Measurements from ENCODE around the gene TBCE.
A peak's percentile ranks its signal among the peaks of the same experiment; 100 is the strongest.

Gene TBCE

GRCh38 chr1:235367000-235367908 lies at the start of gene TBCE:
TSS of gene TBCE (plus strand) at chr1:235367427. CDS start at chr1:235380050, 12,623 bp downstream.
- peak; percentile 89 for DNase-seq (ENCODE audit: low read depth)

- DNase-seq (ENCODE audit: low read depth) = no peak
These were observed 48.0 kb upstream of the TBCE start for GRCh38 chr1:235319255-235319654.

- DNase-seq (ENCODE audit: low read depth) = no peak
These were observed 46.6 kb upstream of the TBCE start for GRCh38 chr1:235320521-235321179.

DNA sequence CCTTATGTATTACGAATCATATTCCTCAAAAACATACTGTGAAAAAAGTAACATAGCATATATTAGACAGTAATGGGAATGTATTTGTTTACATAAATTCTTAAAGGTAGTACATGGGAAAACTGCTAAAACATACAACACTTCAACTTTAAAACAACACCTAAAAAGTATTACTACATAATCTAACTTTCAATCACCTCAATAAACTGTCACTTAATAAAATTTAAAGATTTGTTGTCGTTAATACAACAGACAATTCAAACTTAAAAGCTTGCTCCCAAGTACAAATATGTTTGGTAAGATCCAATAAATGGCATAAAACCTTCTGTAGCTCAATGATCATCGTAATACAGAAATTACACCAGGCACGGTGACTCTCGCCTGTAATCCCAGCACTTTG lies 42.9 kb upstream of the TBCE start:
- no peak for DNase-seq (ENCODE audit: low read depth)

DNA sequence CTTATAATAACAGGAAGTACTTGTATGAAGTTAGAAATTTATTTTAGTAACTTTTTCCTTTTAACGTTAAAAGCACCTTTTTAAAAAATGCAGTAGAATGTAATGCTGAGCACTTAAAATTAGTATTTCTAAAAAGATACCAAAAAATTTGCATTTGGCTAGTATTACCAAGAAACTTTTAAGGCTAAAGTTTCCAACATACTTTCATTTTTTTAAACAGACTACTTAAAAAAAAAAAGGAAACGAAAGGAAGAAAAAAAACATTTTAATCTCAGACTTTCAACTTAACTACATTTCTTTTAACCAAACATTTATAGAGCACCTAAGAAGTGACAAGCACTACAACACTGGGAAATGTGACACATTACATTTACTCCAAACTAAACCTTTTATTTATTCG lies 42.1 kb upstream of the TBCE start:
- no peak for DNase-seq (ENCODE audit: low read depth)

- no peak for DNase-seq (ENCODE audit: low read depth)
These were observed 41.4 kb upstream of the TBCE start for GRCh38 chr1:235325854-235326253.

- no peak for DNase-seq (ENCODE audit: low read depth)
These were observed 40.3 kb upstream of the TBCE start for GRCh38 chr1:235326719-235327558.

- no peak for DNase-seq (ENCODE audit: low read depth)
These were observed 39.5 kb upstream of the TBCE start, which contains the start of gene ARID4B for GRCh38 chr1:235327559-235328270. TSS of gene ARID4B (minus strand) at chr1:235328179. CDS start at chr1:235326919, 1,260 bp downstream.

DNA sequence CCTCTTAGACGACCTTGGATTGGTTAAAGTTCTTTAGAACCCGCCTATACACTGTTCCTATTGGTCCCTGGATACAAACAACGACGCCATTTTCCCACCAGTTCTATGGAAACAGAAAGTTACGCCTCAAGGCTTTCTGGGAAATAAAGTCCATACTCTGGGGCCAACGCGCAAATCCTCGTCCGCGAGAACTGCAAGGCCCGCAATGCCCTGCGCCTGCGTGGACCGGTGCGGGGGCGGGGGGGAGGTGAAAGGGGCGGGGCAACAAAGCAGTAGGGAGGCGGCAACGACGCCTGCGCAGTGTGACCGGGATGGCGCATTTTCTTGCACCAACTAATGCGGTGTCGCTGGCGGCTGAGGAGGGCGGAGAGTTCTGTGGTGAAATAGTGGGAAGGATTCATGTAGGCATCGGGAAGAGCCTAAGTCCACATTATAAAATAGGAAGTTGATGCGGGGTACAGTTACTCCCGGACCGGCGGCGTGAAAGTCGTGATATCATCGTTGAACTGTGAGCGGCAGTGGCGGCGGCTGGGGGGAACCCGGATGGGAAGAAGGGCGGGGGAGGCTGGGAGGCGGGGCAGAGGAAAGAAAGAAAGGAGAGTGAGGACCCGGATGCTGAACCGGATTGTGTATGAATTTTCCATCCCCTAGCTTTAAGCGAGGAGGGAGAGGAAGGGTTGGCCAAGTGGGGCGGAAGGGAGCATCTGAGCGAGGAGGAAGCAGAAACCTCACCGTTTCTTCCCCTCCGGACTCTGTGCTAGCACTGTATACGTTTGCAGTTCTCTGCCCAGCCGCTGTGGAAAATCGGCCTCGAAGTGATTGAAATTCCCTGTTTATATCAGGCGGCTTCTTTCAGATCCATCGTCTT lies 38.7 kb upstream of the TBCE start, which contains the start of gene GGPS1:
TSS of gene GGPS1 (plus strand) at position 300 of the 868 bp plus-strand sequence. CDS start 6,695 bp downstream, outside the sequence.
- peak; percentile 100 for DNase-seq (ENCODE audit: low read depth)

DNA sequence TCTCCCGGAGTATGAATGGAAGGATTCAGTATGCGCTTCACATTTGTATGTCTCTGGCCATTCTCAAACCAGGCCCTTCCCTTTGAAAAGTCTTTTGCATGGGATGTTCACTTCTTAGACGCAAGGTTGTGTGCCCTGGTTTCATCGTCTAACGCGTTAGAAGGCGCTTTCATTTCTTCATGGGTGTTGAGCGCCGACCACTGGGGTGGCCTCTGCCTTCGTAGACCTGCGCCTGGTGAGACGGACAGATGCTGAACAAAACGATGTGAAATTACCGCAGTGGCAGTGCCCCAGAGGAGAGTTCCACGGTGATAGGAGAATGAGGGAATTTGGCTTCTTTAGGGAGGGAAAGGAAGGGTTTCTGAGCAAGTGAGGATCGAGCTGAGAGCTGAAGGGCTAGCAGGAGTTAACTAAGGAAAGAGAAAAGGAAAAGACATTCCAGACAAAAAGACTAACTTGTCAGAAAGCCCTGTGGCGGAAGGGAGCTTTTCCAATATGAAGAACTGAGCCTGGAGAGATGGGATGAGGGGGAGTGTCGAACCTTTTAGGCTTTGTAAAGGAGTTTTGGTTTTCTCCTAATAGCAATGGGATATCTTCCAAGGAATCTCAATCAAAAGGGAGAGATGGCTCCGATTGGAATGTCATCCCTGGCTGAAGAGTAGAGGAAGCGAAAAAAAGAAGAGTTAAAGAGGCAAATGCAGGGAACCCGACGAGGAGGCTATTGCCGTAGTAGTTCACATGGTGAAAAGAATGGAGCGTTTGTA lies 37.9 kb upstream of the TBCE start:
- DNase-seq (ENCODE audit: low read depth) = no peak

GRCh38 chr1:235330918-235331285 lies 36.3 kb upstream of the TBCE start:
- no peak for DNase-seq (ENCODE audit: low read depth)

DNA sequence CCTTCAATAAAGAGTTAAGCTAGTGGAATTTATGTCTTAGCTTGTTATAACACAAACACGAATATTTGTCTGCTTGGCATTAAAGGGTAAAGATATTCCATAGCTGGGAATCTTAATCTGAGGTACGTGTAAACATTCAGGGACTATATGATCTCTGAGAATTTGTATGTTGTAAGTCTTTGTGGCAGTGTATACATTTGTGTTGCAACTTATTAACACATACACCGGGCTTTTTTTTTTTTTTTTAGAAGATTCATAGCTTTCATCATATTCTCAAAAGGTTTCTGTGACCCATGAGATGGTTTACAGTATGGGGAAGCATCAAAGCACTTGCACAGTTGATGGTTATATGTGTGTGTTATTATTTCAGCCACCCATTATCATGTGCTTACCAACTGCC lies 35.8 kb upstream of the TBCE start:
- no peak for DNase-seq (ENCODE audit: low read depth)

DNA sequence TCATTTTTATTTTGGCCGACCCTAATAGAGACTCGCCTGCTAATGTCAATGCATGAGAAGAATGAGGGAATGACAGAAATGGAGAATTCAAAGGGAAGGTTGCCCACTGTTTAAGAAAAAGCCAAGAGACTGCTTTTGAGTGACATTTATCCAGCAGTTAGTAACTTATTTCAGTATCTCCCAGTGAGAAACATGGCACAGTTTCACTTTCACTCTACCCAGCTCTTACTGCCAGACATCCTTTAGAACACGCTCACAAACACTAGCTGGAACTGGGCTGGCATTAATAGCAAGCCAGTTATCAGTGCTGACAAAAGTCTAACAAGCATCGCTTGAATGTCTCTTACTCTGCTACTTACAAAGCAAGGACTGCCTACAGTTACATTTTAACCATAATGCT lies 30.3 kb upstream of the TBCE start:
- no peak for DNase-seq (ENCODE audit: low read depth)

- DNase-seq (ENCODE audit: low read depth) = no peak
These were observed 27.5 kb upstream of the TBCE start for GRCh38 chr1:235339746-235340145.

GRCh38 chr1:235341334-235341733 lies 25.9 kb upstream of the TBCE start:
- DNase-seq (ENCODE audit: low read depth) = no peak

DNA sequence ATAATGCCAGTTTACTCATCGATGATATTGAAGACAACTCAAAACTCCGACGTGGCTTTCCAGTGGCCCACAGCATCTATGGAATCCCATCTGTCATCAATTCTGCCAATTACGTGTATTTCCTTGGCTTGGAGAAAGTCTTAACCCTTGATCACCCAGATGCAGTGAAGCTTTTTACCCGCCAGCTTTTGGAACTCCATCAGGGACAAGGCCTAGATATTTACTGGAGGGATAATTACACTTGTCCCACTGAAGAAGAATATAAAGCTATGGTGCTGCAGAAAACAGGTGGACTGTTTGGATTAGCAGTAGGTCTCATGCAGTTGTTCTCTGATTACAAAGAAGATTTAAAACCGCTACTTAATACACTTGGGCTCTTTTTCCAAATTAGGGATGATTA lies 25.2 kb upstream of the TBCE start:
- DNase-seq (ENCODE audit: low read depth) = no peak

DNA sequence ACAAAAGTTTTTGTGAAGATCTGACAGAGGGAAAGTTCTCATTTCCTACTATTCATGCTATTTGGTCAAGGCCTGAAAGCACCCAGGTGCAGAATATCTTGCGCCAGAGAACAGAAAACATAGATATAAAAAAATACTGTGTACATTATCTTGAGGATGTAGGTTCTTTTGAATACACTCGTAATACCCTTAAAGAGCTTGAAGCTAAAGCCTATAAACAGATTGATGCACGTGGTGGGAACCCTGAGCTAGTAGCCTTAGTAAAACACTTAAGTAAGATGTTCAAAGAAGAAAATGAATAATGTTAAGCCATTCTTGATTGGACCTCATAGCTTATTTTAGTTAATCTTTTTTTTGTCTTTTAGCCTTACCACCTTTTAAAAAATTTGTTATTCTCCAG lies 24.8 kb upstream of the TBCE start:
- DNase-seq (ENCODE audit: low read depth) = no peak

DNA sequence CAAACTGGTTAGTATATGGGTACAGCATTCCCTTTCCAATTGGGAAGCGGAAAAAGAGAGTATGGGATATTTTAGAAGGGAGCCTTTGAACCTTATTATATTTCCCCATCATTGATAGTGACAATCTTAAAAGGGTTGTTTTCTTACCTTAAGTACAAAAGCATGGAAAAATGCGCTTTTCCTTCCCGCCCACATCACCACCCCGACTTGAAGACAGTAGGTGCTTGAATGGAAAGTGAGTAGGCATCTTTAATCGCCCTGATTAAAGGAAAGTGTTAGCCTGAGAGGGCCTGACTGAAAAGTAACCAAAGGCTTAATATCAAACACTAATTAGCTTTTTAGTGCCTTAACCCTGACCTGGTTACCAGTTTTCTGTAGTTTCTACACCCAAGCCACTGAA lies 23.5 kb upstream of the TBCE start:
- no peak for DNase-seq (ENCODE audit: low read depth)

DNA sequence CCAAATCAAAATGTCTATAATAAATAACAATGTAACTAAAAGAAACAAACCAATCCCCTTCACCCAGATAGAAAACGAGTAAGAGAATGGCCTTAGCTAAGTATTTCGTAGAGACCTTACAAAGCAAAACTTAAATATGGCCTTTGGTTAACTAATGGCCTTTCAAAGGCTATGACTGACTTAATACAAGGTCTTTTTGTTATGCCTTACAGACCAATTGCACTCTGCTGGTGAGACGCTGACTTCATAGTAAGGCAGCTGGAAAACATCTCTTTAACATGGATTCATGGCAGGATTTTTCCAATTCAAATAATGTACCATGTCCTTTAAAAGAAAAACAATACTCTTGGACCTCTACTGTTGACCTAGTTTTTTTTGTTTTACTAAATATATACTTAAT lies 15.8 kb upstream of the TBCE start:
- no peak for DNase-seq (ENCODE audit: low read depth)

DNA sequence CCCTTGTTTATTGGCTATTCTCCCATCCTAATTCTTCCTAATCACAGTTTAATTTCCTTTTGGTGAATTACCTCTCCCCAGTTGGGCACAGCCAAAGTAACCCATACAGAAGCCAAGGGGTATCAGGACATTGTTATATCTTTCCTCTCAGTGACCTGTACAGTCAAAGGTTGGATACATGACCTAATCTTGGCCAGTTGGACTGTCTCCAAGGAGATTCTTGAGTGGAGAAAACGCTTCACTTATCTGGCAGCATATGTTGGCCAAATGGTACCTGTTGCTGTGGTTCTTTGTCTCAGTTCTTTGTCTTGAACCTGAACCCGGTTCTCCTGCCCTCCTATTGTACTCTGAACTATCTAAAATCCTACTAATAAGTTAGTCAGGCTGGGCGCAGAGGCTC lies 15.3 kb upstream of the TBCE start:
- DNase-seq (ENCODE audit: low read depth) = no peak

All from HS-5 (cell line).